GM12874 (cell line): Measurements from ENCODE around the gene SLC12A2.

Source experiments
- TF ChIP-seq, protein P1 (sequence below): IDR thresholded peaks from 2 replicates; pipeline ENCODE4 v1.5.1; 2011; ENCODE audit warnings: low read depth, mild to moderate bottlenecking, control low read depth, low read length, moderate library complexity; ENCODE audit not compliant: insufficient read depth

SLC12A2 gene

DNA sequence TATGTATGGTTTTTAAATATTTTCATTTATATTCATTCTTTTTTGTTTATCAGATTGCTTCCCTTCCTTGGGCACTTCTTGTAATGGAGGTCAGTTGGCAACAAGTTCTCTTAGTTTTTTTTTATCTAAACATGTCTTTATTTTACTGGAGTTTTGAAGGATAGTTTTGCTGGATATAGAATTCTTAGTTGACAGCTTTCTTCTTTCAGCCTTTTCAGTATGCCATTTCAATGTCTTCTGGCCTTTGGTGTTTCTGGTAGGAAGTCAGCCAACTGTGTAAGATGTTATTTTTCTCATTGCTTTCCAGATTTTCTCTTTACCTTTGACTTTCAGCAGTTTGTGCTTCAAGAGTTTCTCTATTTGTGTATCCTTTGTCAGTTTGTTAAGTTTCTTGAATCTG lies 14.2 kb downstream of the SLC12A2 start:
- TF ChIP-seq, protein P1, sequence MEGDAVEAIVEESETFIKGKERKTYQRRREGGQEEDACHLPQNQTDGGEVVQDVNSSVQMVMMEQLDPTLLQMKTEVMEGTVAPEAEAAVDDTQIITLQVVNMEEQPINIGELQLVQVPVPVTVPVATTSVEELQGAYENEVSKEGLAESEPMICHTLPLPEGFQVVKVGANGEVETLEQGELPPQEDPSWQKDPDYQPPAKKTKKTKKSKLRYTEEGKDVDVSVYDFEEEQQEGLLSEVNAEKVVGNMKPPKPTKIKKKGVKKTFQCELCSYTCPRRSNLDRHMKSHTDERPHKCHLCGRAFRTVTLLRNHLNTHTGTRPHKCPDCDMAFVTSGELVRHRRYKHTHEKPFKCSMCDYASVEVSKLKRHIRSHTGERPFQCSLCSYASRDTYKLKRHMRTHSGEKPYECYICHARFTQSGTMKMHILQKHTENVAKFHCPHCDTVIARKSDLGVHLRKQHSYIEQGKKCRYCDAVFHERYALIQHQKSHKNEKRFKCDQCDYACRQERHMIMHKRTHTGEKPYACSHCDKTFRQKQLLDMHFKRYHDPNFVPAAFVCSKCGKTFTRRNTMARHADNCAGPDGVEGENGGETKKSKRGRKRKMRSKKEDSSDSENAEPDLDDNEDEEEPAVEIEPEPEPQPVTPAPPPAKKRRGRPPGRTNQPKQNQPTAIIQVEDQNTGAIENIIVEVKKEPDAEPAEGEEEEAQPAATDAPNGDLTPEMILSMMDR, result no peak

DNA sequence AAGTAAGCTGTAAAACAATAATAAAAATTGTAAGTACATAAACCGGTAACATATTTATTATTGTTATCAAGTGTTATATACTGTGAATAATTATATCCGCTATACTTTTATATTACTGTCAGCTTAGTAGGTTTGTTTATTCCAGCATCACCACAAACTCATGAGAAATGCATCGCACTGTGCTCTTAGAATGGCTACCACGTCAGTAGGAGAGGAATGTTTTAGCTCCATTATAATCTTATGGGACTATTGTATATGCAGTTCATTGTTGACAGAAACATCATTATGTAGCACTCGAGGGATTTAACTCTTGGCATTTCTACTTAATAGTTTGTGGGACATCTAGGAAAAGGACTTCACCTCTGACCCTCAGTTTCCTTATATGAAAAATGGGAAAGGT lies 16.4 kb downstream of the SLC12A2 start:
- TF ChIP-seq, protein P1, result no peak

DNA sequence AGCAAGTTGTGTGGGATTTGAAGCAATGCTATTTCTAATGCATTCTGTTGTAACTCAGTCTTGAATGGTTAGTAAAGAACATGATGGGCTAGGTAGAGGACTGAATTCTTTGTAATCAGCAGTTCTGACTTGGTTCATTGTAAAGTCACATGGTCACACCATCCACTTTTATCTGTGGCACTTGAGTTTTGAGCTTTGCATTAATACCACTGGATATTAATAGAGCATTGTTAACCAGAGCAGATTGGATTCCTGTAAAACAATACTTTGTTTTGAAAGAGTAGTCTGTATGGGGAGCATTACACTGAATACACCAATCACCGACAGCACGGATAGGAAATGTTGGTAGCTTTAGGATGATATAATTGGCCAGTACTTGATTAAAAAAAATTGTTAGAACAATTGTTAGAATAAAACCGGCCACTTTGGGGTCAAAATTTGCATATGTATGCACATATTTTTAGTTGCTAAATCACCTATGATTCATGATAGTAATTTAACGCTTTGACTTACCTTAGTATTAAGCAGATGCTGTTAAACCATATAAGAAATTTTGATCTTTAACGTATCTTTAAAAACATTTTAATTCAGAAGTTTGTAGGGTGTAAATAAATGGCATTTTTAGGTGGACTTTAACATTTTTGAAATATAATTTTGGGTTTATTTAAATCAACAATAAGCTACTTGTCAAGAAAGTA lies 17.4 kb downstream of the SLC12A2 start:
- TF ChIP-seq, protein P1, result no peak

DNA sequence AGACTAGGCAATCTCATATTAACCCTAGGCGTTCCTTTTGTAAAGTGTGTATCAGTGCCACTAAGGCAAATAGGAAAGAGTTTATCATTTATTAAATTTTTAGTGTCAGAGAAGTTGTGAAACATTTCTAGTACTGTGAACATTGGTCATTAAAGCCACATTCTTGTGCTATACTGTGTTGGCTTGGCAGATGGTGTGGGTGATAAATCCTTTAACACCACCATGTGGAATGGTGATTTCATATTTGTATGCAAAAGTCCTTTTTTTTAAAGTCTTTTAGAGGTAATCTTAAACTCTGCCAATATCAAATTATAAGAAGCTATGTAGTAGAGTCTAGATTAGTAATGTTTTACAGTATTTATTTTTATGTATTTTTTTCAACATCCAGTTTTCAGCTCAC lies 18.1 kb downstream of the SLC12A2 start:
- TF ChIP-seq, protein P1, result no peak

DNA sequence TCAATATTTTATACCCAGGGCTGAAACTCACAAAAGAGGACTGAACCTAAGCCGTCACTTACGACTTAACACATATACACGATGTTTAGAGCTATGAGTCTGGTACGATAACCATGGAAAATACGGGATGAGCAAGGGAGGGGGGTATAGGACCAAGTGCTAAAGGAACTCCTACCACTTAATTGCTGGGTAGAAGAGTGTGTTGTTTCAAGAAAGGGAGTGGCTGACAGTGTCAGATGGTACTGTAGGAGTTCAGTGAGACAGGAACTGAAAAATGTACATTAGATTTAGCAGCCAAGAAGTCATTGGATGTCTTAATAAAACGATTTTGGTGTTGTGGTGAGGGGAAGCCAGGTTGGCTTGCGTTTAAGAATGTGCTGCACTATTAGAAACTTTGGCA lies 21.6 kb downstream of the SLC12A2 start:
- TF ChIP-seq, protein P1, result no peak

DNA sequence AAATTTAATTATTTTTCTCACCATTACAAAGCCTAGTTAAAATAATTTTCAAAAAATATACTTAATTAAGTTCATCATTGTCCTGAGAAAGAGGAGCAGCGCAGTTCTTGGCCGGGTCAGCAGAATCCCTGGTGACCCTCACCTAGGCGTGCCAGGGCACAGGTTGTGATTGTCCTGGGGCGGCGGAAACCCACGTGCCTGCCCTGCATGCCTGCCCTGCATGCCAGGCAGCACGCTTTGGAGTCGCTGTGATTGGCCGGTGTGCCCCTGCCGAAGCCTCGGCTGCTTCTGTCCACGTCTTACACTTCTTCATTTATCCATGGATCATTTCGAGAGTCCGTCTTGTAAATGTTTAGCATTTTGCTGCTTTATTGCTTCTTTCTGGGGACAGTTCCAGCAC lies 25.6 kb downstream of the SLC12A2 start:
- TF ChIP-seq, protein P1, result no peak

DNA sequence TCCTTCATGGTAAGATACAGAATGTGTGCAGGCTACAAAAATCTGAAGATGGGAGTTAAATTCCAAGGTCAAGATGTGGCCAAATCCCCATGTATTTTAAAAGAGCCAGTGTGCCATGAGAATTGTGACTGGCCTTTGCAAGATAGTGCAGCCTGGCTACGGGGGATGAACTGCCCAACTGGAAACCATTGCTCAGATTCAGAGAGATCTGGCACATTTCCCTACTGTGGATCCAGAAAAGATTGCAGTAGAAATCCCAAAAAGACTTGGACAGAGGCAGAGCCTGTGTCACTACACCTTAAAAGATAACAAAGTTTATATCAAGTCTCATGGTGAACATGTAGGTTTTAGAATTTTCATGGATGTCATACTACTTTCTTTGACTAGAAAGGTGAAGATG lies 26.2 kb downstream of the SLC12A2 start:
- TF ChIP-seq, protein P1, result no peak
